Pancreas (tissue), 10 donors: Measurements from ENCODE around the gene MRM2. TPM values are rescaled to one million over a fixed set of nuclear protein-coding genes. Genes with fewer than 3 reads are reported as not detected.

Source experiments
- ATAC-seq, 4 donors: fragments of 200-7000 bp; cut with Tn5 transposase; one replicate each; pipeline versions ENCODE4 v1.8.0 to v1.9.1; 2020; ENCODE audit warnings: mild to moderate bottlenecking in 4 of 4, moderate library complexity in 4 of 4
- DNase-seq, 6 donors: peaks; one replicate each; pipeline ENCODE4 v3.0.0-alpha.2; 2020
- FAIRE-seq: peaks from 2 replicates; lab custom pipeline; 2012; peaks lifted over from hg19 to GRCh38; lab: Jason Lieb, UNC
- H3K27ac ChIP-seq, 4 donors: fragments of 200-600 bp; sonication (generic); 1 replicate in 3 of 4; 2 replicates in 1 of 4; pipeline versions ENCODE4 v1.5.0 to v1.8.0; 2020
- H3K27me3 ChIP-seq, 4 donors: fragments of 200-600 bp; one replicate each; pipeline ENCODE4 v1.8.0; 2021
- H3K36me3 ChIP-seq, 3 donors: fragments of 200-600 bp; sonication (generic) in 1 of 3; one replicate each; pipeline versions ENCODE4 v1.5.0 to v1.8.0; 2020 to 2021
- H3K4me1 ChIP-seq, 3 donors: fragments of 200-600 bp; one replicate each; pipeline ENCODE4 v1.8.0; 2021
- H3K4me3 ChIP-seq, 4 donors: fragments of 200-600 bp; sonication (generic) in 2 of 4; one replicate each; pipeline versions ENCODE4 v1.5.0 to v1.8.0; 2020 to 2021
- H3K9me3 ChIP-seq, 4 donors: fragments of 200-600 bp; one replicate each; pipeline ENCODE4 v1.8.0; 2021
- CTCF ChIP-seq, 4 donors: fragments of 200-600 bp; sonication (generic) in 3 of 4; IDR thresholded peaks; one replicate each; pipeline versions ENCODE4 v1.5.0 to v1.8.0; 2021; ENCODE audit warnings: antibody characterized with exemption in 4 of 4
- WGBS, 2 donors: extraction: QIAGEN DNeasy Blood & Tissue Kit; methylation state at CpG; one replicate each; pipeline ENCODE4 v1.1.7; 2013; 5-methylcytosine and 5-hydroxymethylcytosine counted together
- intact Hi-C, 3 donors: fragments of 100-400 bp; cut with DNase I; formaldehyde crosslinking; loops; one replicate each; pipeline versions ENCODE4 v1.11.1 to v1.14.2; 2022
- polyA plus RNA-seq, 2 donors: library from polyadenylated mRNA; stranded (reverse); fragments of 200-250 nt; gene quantifications; one replicate each; pipeline ENCODE4 v1.2.3, GENCODE V29; 2013
- total RNA-seq, 6 donors: library from RNA; stranded (reverse); fragmentation: NEBNext Ultra II Directional in 4 of 6; extraction: Animal tissue kit (Norgen Biotek cat#: 25700) in 4 of 6; gene quantifications; one replicate each; pipeline versions ENCODE4 v1.2.1 to v1.2.4, GENCODE V29; 2021 to 2023
- donor health status: healthy with polysubstance abuse.
- donor health status: DM: no; HTN: no; CAD: no; lungs with moderate emphysema.
- donor health status: DM: no; HTN: no; CAD: no.
- donor health status: control.
- donor health status: control.
- donor health status: Bipolar disorder and iron deficiency.
- donor health status: DM: yes; HTN: yes; CAD: no.
- donor health status: DM: no; HTN: no; CAD: no.
- donor health status: DM: no; HTN: no; CAD: no.
- donor health status: DM: yes; HTN: yes; CAD: no.

The MRM2 gene
- total and polyA plus RNA-seq, 8 donors: 3.5 to 12.3 (median 7.8) TPM

- DNase-seq (peak in 1 of 6 donors; percentile 42), FAIRE-seq (no peak), ATAC-seq (peak in 2 of 4 donors; percentile 8 to 13)
- H3K27me3 ChIP-seq: no peaks in the 10 kb centered on the region
- no peak overlapping the region for H3K4me3 ChIP-seq
- H3K27ac ChIP-seq: peak overlapping the region in 1 of 4 donors; percentile 53
- 88% methylated on average over 12 of the region's 12 CpGs for WGBS, 2 donors
- H3K4me1 ChIP-seq: peaks cover 0 to 10% (median 7%) of the 10 kb centered on the region in 3 donors
- no peak for TF ChIP-seq CTCF (IDR thresholded peaks at IDR 0.05)
- H3K36me3 ChIP-seq: peaks cover 0 to 4% (median 0%) of the 10 kb centered on the region in 3 donors
- intact Hi-C loops: no loop called here
- no peaks in the 10 kb centered on the region for H3K9me3 ChIP-seq
Observed at GRCh38 chr7:2237109-2237602, 4.8 kb downstream of the MRM2 start.

- no peak for FAIRE-seq
- TF ChIP-seq CTCF (IDR thresholded peaks at IDR 0.05): no peak
- DNase-seq: no peak
- intact Hi-C loops: no loop called here
- H3K9me3 ChIP-seq: no peaks in the 10 kb centered on the region
- H3K4me1 ChIP-seq: peaks cover 0 to 9% (median 0%) of the 10 kb centered on the region in 3 donors
- no peak overlapping the region for H3K4me3 ChIP-seq
- ATAC-seq: no peak
- H3K36me3 ChIP-seq: peaks cover 0 to 4% (median 0%) of the 10 kb centered on the region in 3 donors
- no peak overlapping the region for H3K27ac ChIP-seq
- no peaks in the 10 kb centered on the region for H3K27me3 ChIP-seq
- WGBS, 2 donors: 68 to 81% methylated on average over 3 of the region's 3 CpGs
Observed at GRCh38 chr7:2233926-2234325, 8.1 kb downstream of the MRM2 start.

- ATAC-seq (peak; percentile 95 to 98 (median 98)), DNase-seq (peak; percentile 84 to 99 (median 89)), FAIRE-seq (no peak)
- peaks cover 0 to 9% (median 0%) of the 10 kb centered on the region in 3 donors for H3K4me1 ChIP-seq
- WGBS, 2 donors: 1% methylated on average over 46 to 63 of the region's 63 CpGs
- H3K4me3 ChIP-seq: peak within 1 kb of the TSS; percentile 88 to 100 (median 97)
- H3K27ac ChIP-seq: peak within 1 kb of the TSS in 1 of 4 donors; percentile 24
- no peaks in the 10 kb centered on the region for H3K9me3 ChIP-seq
- no peaks in the 10 kb centered on the region for H3K27me3 ChIP-seq
- H3K36me3 ChIP-seq: no peaks in the 10 kb centered on the region
- intact Hi-C loops: no loop called here
- TF ChIP-seq CTCF (IDR thresholded peaks at IDR 0.05): no peak
Observed at GRCh38 chr7:2232766-2233520, 9.1 kb downstream of the MRM2 start, which contains the start of gene MAD1L1. TSS of gene MAD1L1 (minus strand) at chr7:2232945. CDS start at chr7:2230133, 2,812 bp downstream.

- 2 to 3% methylated on average over 19 to 44 of the region's 46 CpGs for WGBS, 2 donors
- H3K36me3 ChIP-seq: no peaks in the 10 kb centered on the region
- peak overlapping the region in 1 of 4 donors; percentile 24 for H3K27ac ChIP-seq
- peaks cover 0 to 9% (median 0%) of the 10 kb centered on the region in 3 donors for H3K4me1 ChIP-seq
- intact Hi-C loops: no loop called here
- peak overlapping the region; percentile 88 to 100 (median 97) for H3K4me3 ChIP-seq
- FAIRE-seq: no peak
- no peaks in the 10 kb centered on the region for H3K9me3 ChIP-seq
- peak; percentile 22 to 52 (median 38) for ATAC-seq
- TF ChIP-seq CTCF (IDR thresholded peaks at IDR 0.05): no peak
- DNase-seq: peak in 2 of 6 donors; percentile 29 to 77
- no peaks in the 10 kb centered on the region for H3K27me3 ChIP-seq
Observed at GRCh38 chr7:2231992-2232765, 9.8 kb downstream of the MRM2 start.
